ENCODE results near the gene SLC25A23.

Gene SLC25A23

GRCh38 chr19:6481541-6482342 lies 22.1 kb upstream of the SLC25A23 start, which contains the start of gene DENND1C:
DENND1C (minus strand) TSS chr19:6481787; CDS start chr19:6481695, 92 bp downstream.
- DNase-seq = no peak
- no peaks in the 10 kb centered on the region for H3K27me3 ChIP-seq (replicated peaks)
- peak; percentile 72 for TF ChIP-seq CTCF (IDR thresholded peaks at IDR 0.05; ENCODE audit: low read depth, low read length, missing control alignments)
- in situ Hi-C loops (cut with HindIII; ENCODE audit: low pct_ligation_motif_present, low sequenced_read_pairs) = no loop called here
- no peaks in the 10 kb centered on the region for H3K36me3 ChIP-seq (replicated peaks)
- H3K4me3 ChIP-seq (ENCODE audit: low read depth, low read length) = no peak within 1 kb of the TSS
- H3K27ac ChIP-seq = no peak within 1 kb of the TSS

GRCh38 chr19:6480848-6481415 lies 21.3 kb upstream of the SLC25A23 start:
- H3K27ac ChIP-seq = no peak overlapping the region
- in situ Hi-C loops (cut with HindIII; ENCODE audit: low pct_ligation_motif_present, low sequenced_read_pairs) = no loop called here
- H3K27me3 ChIP-seq (replicated peaks) = no peaks in the 10 kb centered on the region
- no peak for TF ChIP-seq CTCF (IDR thresholded peaks at IDR 0.05; ENCODE audit: low read depth, low read length, missing control alignments)
- H3K4me3 ChIP-seq (ENCODE audit: low read depth, low read length) = no peak overlapping the region
- no peak for DNase-seq
- H3K36me3 ChIP-seq (replicated peaks) = no peaks in the 10 kb centered on the region

GRCh38 chr19:6479836-6480398 lies 20.3 kb upstream of the SLC25A23 start:
- no peak overlapping the region for H3K4me3 ChIP-seq (ENCODE audit: low read depth, low read length)
- no peaks in the 10 kb centered on the region for H3K27me3 ChIP-seq (replicated peaks)
- TF ChIP-seq CTCF (IDR thresholded peaks at IDR 0.05; ENCODE audit: low read depth, low read length, missing control alignments) = no peak
- in situ Hi-C loops (cut with HindIII; ENCODE audit: low pct_ligation_motif_present, low sequenced_read_pairs) = no loop called here
- no peak overlapping the region for H3K27ac ChIP-seq
- no peaks in the 10 kb centered on the region for H3K36me3 ChIP-seq (replicated peaks)
- no peak for DNase-seq

GRCh38 chr19:6478815-6479214 lies 19.2 kb upstream of the SLC25A23 start:
- H3K27ac ChIP-seq = no peak overlapping the region
- in situ Hi-C loops (cut with HindIII; ENCODE audit: low pct_ligation_motif_present, low sequenced_read_pairs) = no loop called here

GRCh38 chr19:6476896-6477431 lies 17.4 kb upstream of the SLC25A23 start:
- TF ChIP-seq CTCF (IDR thresholded peaks at IDR 0.05; ENCODE audit: low read depth, low read length, missing control alignments) = no peak
- DNase-seq = no peak
- in situ Hi-C loops (cut with HindIII; ENCODE audit: low pct_ligation_motif_present, low sequenced_read_pairs) = no loop called here
- Histone ChIP-seq H3K4me3 (ENCODE audit: low read depth, low read length) (no peak overlapping the region), H3K36me3 (replicated peaks) (no peaks in the 10 kb centered on the region), H3K27ac (no peak overlapping the region), H3K27me3 (replicated peaks) (no peaks in the 10 kb centered on the region)

More at GRCh38 chr19:6478815-6479214, 19.2 kb upstream of the SLC25A23 start:
- no peaks in the 10 kb centered on the region for H3K27me3 ChIP-seq (replicated peaks)
- no peaks in the 10 kb centered on the region for H3K36me3 ChIP-seq (replicated peaks)
- no peak for TF ChIP-seq CTCF (IDR thresholded peaks at IDR 0.05; ENCODE audit: low read depth, low read length, missing control alignments)
- H3K4me3 ChIP-seq (ENCODE audit: low read depth, low read length) = no peak overlapping the region
- no peak for DNase-seq

All from brain microvascular endothelial cell (primary cell).